ENCODE measurements around the gene GID4. TPM values are rescaled to one million over a fixed set of nuclear protein-coding genes. Genes with fewer than 3 reads are reported as not detected.

The GID4 gene
- total RNA-seq, 1 donor from 2014 or later: 13.2 TPM

DNA sequence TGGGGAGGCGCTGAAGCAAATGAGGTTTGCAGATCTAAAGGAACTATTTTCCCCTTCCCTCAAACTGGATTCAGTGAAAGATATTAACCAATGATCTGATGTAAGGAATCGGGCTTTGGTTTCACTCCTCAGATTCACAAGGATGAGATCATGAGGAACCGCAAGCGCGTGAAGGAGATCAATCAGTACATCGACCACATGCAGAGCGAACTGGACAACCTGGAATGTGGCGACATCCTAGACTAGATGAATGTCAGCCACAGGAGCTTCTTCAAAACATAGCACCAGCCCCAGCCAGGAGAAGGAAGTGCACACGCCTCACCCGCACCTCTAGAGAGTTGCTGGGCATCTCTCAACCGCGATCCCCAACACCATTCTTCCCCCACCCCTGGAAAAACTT is 22.8 kb upstream of the GID4 start:
- no peak for DNase-seq (ENCODE audit: low read depth)

DNA sequence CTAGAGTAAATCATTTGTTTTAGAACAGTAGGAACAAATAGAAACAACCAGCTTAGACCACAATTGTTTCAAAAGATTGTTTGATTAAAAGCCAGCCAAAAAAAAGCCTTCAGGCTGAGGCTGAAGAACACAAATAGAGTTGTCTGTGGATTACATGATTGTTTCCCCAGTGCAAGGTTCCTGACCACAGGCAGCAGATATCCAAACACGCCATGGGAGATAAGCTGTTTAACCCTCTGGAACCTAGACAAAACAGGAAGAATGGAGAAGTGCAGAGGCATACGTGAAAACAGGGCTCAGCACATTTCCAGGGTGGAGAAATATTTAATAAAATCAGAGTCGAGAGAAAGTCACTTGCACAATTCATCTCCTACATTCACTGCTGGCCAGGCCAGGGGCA is 21.2 kb upstream of the GID4 start:
- no peak for DNase-seq (ENCODE audit: low read depth)

DNA sequence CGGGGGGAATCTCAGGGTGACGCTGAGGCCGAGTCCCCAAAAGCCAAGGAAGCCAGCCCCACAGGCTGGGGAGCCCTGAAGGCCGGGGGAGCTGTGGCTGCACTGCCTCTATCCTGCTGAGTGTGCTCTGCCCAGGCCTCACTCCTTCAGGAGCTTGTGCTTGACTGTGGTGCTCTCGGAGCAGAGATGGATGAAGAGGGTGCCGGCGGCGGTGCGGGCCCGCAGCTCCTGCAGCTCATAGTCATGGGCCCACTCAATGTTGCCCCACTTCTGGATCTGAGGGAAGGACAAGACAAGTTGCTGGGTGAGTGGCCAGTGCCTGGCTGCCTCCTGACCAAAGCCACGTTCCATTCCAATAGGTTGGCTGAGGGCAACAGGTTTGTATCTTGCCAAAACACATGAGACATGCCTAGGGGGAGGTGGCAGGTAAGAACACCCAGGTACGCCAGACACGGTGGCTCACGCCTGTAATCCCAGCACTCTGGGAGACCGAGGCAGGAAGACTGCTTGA is 20.7 kb upstream of the GID4 start:
- no peak for DNase-seq (ENCODE audit: low read depth)

DNA sequence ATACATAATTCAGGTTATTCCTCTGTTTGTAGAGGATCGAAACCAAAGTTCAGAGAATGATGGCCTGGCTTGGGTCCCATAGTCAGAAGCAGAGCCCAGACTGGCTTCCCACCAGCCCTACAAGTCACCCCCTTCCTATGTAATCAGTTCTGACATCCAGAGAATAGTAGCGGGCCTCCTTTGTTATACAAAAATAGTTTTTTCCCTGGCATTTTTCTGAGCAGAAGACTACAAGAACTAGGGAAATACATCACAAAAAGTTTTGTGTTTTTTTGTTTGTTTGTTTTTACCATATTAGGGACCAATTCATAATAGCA is 19.4 kb upstream of the GID4 start:
- no peak for DNase-seq (ENCODE audit: low read depth)

DNA sequence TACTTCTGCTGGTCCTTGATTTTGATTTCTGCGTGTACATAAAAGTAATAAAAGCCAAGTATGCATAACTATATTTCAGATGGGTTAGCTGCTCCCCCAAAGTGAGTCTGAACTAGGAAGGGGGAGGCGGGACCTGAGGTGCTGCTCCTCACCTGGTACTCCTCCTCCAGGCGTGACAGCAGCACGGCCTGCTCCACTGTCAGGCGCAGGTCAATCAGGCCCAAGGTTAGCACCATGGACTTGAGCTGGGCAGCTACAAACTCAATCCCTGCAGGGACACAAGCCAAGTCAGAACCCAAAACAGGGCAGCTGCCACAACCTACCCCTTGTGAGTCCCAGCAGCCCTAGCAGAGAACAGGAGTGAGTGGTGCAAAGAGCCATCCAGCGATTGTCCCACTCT is 18.2 kb upstream of the GID4 start:
- no peak for DNase-seq (ENCODE audit: low read depth)

DNA sequence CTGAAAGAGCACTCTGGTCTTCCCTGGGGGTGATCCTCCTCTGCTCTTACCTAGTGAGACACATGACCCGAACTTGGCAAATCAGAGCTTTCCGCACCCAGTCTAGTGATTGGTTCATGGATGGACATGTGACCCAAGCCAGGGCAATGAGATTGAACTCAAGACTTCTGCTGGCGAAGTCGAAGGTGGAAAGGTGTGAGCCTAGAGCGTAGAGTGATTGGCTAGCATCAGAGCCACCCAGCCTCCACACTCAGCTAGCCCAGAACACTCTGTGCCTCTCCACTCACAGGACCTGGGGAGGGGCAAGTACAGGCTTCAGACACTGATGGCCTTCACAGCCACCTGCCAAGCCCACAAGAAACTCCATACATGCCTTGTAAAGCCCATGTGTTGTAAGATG is 17.8 kb upstream of the GID4 start:
- DNase-seq (ENCODE audit: low read depth): no peak

DNA sequence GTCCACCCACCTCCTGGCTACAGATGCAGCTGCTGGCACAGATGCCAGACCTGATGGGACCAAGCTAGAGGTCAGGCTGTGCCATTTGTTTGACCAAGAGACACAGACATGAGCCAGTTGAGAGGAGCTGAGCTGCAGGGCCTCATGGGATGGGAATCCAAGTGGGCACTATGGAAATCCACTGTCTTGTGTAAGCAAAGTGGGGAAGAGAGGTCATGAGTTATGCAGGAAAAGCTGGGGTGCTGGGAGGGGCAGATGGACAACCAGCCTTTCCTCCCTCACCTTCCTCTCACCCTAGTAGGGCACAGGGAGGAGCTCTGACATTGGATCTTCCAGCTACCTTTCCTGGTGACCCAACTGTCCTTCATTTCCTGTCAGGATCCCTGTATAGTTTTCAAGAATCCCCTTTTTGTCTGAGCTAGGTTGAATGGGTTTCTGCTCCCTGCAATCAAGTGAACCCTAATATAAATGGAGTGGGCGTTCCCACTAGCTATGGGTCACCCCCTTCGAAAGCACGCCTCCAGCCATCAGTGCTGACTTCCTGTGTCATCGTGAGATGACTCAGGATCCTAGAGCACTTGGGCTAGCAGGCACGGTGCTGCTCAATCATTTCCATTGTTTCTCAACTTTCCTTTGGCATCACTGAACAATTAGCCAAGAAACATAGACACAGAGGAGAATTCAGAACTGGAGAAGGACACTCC is 13.8 kb upstream of the GID4 start:
- no peak for DNase-seq (ENCODE audit: low read depth)

DNA sequence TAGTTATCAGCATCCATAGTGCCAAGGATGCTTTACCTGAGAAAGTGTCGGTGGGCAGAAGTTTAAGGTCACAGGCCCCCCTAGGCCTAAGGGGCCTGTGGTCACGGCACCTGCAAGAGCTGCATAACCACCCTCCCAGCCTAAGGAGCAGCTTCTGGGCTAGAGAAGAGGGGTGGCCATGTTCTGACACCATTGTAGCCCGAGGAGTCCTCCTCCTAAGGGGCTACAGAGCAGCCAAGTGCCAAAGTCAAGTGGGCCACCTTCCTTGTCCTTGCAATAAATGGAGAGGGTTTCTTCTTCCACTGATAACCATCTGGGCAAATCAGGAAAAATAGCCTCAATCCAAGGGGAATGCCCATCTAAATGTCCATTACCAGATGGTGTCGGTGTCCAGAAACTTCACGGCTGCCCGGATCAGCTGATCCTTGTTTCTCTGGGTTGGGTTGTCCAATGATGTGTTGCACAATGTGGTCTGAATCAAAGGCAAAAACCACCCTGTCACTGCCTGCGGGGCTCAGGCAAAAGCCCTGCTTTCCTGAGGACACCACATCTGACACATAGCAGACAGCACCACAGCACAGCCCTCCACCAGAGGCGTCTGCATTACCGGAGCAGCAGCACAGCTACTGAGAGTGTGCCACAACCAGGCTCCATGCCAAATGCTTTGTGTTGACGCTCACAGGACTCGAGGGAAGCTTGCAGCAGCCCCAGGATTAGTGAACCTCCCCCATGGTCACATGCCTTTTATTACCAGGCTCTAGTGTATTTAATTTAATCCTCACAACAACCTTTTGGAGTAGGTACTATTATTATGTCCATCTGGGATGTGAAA is 13.0 kb upstream of the GID4 start:
- DNase-seq (ENCODE audit: low read depth): peak; percentile 81

DNA sequence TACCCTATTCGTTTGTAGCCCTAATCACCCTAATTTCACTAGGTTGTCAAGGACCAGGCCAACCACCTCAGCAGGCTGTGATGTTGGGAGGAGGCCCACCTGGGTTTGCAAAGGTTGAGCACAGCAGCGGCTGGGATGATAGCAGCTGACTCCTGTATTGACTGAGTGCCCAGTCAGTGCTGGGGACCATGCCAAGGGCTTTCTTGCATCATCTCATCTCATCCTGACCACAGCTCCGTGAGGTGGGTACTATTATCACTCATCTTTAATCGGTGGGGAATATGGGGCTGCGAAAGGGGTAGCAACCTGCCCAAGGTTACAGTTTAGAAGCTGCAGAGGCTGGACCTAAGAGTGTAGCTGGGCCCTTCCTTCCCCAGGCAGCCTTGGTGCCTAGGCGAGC is 11.9 kb upstream of the GID4 start:
- no peak for DNase-seq (ENCODE audit: low read depth)

DNA sequence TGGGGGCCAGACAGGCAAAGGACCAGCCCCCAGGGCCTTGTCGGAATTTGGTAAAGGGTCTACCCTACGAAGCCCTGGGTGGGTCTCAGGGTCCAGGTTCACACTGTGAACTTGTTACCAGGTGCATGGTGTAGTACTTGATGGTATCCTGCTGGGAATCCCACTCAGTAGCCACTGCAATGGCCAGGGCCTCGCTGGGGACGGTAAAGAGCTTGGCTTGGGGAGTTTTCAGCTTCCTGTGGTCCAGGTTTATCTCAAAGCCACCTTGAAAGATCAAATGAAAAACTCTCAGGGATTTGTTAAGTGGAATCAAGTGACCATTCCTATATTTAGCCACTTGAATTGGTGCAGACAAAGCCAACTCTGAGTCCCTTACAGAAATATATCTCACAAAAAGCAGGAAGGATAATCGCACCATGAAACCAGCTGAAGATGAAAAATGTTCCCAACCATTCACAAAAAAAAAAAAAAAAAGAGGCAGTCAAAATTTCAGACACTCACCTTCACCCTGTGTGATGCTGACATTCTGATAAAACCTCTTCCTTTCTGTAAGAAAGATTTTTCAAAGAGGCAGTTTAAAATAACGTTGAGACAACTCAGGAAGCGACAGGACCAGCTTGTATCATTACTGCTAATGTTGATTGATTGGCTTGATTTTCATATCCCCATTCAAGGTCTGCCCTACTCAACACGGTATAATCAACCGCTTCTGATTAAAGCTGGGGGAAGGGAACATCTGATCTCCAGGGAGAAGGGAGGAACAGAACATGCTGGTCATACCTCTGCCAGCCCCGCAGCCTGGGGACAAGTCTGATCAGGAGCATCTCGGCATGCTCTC is 10.9 kb upstream of the GID4 start:
- no peak for DNase-seq (ENCODE audit: low read depth)

DNA sequence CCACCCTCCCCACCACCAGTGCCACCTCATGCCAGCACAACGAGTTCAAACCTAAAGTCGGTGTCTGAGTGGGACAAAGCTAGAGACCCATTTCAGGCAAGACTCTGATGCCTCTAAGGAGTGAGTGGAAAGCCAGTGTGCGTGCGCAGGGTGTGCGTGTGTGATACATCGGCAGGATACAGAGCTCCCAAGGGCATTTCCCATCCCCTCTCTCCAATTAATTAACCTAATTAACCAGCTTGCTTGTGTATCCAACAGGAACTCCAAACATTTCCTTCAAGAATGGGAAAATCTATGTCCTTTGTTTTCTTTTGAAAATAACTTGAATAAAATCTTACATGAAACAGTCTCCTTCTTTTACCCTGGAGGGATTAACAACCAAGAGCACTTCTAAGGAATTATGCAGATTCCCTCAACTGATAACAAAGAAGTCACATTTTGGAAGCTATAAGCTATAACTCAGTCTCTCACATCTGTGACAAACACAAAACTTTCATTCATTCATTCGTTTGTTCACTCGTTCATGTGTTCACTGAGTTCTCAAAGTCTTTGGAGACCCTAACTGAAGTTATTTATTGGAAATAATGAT is 10.2 kb upstream of the GID4 start:
- no peak for DNase-seq (ENCODE audit: low read depth)

DNA sequence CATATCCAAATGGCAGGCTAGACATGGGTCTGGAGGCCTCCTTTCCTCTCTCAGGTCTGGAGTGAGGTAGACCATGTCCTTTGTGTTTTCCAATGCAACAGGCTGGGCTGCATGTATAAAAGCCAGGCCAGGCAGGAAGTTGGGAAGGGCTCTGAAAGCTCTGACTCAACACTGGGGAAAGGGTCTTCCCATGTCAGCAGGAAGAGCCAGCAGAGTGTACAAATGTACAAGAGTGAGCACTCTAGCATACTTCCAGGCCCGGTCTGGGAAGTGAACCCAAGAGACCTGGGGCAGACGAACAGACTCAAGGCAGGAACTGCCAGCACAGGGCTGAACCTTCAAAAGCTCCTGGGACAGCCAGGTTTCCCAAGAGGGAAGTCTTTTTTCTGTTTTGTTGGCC is 7.3 kb upstream of the GID4 start:
- no peak for DNase-seq (ENCODE audit: low read depth)

DNA sequence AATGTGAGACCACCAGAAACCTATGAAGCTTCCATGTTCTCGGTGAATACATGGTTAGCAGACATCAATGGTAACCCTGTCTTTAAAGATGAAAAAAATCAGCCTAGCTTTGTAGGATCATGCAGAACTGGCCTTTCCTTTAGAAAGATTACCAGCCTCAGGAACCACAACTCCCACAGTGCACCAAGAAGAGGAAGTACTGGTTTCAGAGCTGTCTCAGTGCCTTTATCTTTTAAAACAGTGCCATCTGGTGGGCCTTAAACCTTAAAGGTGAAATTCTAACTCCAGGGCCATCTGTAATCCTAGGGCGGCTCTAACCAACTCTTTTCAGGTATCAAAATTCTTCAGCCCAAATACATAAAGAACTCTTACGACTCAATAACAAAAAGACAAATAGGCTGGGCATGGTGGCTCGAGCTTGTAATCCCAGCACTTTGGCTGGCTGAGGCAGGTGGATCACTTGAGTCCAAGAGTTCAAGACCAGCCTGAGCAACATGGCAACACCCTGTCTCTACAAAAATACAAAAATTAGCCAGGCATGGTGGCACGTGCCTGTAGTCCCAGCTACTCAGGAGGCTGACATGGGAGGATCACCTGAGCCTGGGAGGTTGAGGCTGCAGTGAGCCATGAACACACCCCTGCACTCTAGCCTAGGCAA is 5.6 kb upstream of the GID4 start:
- DNase-seq (ENCODE audit: low read depth): peak; percentile 87

DNA sequence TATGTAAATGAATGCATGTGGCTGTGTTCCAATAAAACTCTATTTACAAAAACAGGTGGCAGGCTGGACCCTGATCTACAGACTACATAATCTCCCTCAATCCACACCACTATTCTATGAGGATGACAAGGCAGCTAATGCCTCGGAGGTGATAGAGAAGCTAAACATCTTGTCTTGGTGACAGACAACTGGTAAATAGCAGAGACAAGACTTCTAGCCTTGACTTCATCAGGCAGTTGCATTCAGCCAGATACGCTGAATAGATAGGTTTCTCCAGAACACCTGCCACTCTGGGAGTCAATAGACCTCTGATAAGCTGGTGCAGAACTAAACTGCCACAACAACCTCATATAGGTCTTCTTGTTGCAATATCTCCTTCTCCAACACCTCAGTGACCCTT is 3.5 kb upstream of the GID4 start:
- DNase-seq (ENCODE audit: low read depth): no peak

DNA sequence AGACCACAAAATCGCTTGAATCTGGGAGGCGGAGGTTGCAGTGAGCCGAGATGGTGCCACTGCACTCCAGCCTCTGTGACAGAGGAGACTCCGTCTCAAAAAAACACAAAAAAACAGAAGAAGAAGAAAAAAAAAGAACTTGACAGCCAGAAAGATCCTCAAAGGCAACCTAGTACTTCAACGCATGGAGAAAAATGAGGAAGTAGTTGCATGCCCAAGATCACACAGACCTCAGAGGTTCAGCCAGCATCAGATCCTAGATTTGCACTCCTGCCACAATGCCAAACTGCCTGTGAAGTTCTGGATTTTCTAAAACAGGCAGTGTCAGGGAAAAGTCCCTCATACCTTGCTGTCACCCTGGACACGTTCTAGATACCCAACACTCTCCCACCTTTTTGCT is 1.7 kb upstream of the GID4 start:
- no peak for DNase-seq (ENCODE audit: low read depth)

DNA sequence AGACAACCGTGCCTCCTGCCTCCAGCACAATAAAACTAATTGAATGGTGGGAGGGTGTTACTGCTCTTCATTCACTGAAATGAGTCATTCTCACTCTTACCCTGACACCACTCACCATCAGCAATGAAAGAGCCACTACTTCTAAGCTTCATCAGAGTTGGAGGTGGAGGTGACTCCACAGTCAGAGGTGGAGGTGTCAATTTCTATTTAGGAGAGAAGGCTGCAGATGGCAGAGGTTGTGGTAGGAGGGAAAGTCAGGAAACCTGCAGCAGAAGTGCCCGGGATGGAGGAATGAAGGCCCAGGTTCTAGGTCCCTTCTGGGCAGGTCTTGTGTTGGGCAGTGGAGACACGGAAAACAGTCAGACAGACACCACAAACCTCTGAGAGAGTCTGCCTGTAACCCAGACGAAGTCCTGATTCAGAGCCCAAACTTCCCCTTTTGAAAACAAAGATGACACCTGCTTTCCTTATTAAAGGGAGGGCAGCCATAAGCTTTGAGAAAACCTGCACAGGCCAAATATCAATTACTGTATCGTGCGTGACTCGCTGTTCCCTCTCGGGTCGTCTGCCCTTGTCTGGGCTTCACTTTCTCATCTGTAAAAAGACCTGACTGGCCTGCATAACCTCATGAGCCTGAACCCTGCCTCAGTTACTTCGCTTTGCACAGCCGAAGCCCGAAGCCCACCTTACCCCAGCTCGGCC is 908 bp upstream of the GID4 start:
- no peak for DNase-seq (ENCODE audit: low read depth)

DNA sequence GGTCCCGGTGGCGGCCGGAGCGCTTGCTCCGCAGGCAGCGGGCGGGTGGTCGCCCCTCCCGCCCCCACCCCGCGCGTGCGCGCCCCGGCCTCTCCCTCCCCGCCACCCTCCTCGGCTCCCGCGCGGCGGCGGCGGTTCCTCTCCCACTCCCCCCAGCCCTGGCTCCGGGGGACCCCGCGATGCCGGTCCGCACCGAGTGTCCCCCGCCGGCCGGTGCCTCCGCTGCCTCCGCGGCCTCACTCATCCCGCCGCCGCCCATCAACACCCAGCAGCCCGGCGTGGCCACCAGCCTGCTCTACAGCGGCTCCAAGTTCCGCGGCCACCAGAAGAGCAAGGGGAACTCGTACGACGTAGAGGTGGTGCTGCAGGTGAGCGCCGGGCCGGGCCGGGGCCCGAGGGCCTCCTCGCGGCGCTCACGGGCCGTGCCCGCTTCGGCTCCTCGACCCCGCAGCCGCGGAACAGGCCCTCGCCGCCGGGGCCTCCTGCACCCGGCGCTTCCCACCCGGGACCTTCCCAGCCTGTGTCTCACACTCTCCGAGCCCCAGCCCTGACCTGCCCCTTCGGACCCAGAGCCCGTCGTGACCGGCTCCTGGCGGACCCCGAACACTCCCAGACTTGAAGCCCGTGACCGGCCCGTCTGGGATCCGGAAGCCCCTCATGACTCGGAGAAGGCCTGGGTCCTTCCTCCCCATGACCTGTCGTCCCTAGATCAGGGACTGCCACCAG is 490 bp downstream of the GID4 start:
- peak; percentile 33 for DNase-seq (ENCODE audit: low read depth)

DNA sequence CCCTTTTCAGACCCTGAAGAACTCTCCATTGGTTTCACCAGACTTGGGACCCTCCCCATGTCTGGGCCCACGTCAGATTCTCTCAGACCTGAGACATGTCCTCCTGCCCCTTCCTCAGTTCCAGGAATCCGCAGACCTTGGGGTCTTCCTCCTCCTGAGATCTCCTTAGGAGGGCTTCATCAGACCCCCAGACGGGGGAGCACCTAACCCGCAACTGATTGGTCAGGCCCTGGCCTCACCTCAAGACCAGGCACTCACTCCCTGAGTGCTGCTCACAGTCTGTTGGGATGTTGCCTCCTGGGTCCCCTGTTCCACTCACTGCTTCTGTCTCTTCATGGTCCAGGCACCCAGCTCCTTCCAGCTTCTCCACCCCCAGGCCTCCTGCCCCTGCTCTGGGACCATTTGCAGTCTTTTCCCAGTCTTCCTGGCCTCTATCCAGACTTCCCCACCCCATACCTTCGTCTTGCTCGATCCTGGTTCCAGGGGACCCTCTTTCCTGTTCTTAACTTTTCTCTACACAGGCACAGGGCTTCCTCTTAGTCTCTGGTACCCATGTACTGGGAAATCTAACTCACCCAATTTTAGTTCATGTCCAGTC is 1.2 kb downstream of the GID4 start:
- DNase-seq (ENCODE audit: low read depth): no peak

DNA sequence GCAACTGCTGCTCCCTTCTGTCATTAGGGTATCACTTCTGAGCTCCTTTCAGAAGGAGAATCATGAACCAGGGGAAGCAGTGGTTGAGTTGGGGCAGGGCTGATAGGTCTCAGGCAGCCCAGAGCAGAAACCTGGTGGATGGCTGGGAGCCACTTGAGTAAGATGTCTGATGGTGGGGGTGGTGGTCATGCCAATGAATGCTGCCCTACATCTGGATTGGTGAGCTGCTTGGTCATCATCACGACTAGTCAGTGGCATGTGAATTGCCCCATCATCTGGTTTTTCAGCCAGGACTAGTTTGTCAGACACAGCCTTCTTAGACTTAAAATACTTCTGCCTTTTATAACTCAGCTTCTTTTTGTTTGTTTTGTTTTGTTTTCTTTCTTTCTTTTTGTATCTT is 2.6 kb downstream of the GID4 start:
- DNase-seq (ENCODE audit: low read depth): no peak
